AG10803 (cell line): ENCODE results near the gene MAN1C1.

ENCODE experiments used
- DNase-seq: peaks from one replicate; pipeline ENCODE4 v3.0.0; 2010; ENCODE audit warnings: low read depth
- H3K4me3 ChIP-seq: 2 replicates; pipeline ENCODE4 v1.5.1; 2011; ENCODE audit warnings: mild to moderate bottlenecking, low read length, control low read depth
- TF ChIP-seq, protein P1 (sequence below): conservative IDR thresholded peaks from 2 replicates; pipeline ENCODE4 v1.5.1; 2011; ENCODE audit warnings: mild to moderate bottlenecking, low read length, control low read depth, inconsistent platforms

Gene MAN1C1

GRCh38 chr1:25750923-25751605, 134.5 kb downstream of the MAN1C1 start:
- TF ChIP-seq, protein P1, sequence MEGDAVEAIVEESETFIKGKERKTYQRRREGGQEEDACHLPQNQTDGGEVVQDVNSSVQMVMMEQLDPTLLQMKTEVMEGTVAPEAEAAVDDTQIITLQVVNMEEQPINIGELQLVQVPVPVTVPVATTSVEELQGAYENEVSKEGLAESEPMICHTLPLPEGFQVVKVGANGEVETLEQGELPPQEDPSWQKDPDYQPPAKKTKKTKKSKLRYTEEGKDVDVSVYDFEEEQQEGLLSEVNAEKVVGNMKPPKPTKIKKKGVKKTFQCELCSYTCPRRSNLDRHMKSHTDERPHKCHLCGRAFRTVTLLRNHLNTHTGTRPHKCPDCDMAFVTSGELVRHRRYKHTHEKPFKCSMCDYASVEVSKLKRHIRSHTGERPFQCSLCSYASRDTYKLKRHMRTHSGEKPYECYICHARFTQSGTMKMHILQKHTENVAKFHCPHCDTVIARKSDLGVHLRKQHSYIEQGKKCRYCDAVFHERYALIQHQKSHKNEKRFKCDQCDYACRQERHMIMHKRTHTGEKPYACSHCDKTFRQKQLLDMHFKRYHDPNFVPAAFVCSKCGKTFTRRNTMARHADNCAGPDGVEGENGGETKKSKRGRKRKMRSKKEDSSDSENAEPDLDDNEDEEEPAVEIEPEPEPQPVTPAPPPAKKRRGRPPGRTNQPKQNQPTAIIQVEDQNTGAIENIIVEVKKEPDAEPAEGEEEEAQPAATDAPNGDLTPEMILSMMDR: no peak
- no peak for DNase-seq
- no peak overlapping the region for H3K4me3 ChIP-seq

- TF ChIP-seq, protein P1: no peak
- H3K4me3 ChIP-seq: no peak overlapping the region
- DNase-seq: no peak
Measured at GRCh38 chr1:25754470-25755181, 138.0 kb downstream of the MAN1C1 start.

DNA sequence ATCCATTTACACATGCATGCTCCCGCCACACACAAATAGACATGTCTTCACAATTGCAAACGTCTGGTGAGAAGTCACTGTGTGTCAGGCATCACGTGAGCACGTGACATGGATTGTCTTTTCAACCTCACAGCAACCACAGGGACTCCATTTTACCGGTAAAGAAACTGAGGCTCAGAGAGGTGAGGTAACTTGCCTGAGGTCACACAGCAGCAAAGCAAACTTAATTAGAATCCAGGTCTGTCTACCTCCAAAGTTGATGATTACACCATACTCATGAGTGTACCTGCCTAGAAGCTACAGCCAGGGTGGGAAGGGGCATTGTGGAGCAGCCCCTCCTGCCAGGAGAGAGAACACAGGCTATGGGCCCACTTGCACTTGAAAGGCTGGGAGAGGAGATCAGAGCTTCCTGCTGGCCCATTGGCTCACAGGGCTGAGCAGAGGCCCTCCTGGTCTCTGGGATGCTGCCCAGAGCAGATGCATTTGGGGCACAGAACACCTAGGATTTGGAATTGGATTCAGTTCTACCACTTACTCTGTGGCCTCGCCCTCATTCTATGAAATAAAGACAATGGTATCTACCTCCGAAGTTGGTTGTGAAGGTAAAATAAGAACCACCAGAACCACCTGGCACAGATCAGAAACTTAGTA, 139.0 kb downstream of the MAN1C1 start:
- no peak for DNase-seq
- no peak overlapping the region for H3K4me3 ChIP-seq
- TF ChIP-seq, protein P1: no peak

- H3K4me3 ChIP-seq: no peak overlapping the region
- TF ChIP-seq, protein P1: no peak
- DNase-seq: no peak
Measured at GRCh38 chr1:25756215-25756614, 139.6 kb downstream of the MAN1C1 start.

- TF ChIP-seq, protein P1: no peak
- H3K4me3 ChIP-seq: no peak overlapping the region
- DNase-seq: no peak
Measured at GRCh38 chr1:25757151-25757845, 140.7 kb downstream of the MAN1C1 start.

DNA sequence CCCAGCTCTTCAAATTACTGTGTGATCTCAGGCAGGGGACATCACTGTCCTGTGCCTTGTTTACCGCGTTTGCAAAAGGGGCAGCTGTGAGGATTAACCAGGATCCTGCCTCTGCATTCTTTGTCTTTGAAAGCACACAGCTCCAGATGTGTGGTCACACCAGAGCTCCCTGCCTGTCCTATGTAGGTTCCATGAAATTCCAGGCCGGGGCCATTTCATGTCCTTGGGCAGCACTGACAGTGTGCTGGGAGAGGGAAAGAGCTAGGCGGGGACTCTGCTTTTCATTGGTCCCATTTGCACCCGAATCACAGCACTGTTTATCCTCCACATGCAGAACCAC, 141.2 kb downstream of the MAN1C1 start:
- H3K4me3 ChIP-seq: no peak overlapping the region
- no peak for DNase-seq
- TF ChIP-seq, protein P1: no peak
